HG03342 (cell line): ENCODE data around the gene RAPGEF1.
"Not testable (repeated sequence)": the region's sequence is repeated elsewhere in the genome, so short reads cannot be mapped to it uniquely, and the experiment has no call there.

Experiments used
- ATAC-seq: cut with Tn5 transposase; IDR thresholded peaks from one replicate; pipeline ENCODE4 v1.9.1; 2021; ENCODE audit warnings: mild to moderate bottlenecking, moderate library complexity; ENCODE audit not compliant: unreplicated experiment

RAPGEF1 gene

GRCh38 chr9:131575946-131576853 lies 163.7 kb downstream of the RAPGEF1 start:
- no peak for ATAC-seq

- ATAC-seq = no peak
These were observed 164.9 kb downstream of the RAPGEF1 start for GRCh38 chr9:131574730-131575640.

GRCh38 chr9:131567910-131568309 lies 172.0 kb downstream of the RAPGEF1 start:
- ATAC-seq = no peak

GRCh38 chr9:131566158-131566557 lies 173.7 kb downstream of the RAPGEF1 start:
- no peak for ATAC-seq

GRCh38 chr9:131565369-131565768 lies 174.5 kb downstream of the RAPGEF1 start:
- ATAC-seq = no peak

GRCh38 chr9:131562032-131562959 lies 177.6 kb downstream of the RAPGEF1 start:
- no peak for ATAC-seq

- ATAC-seq = no peak
These were observed 180.4 kb downstream of the RAPGEF1 start for GRCh38 chr9:131559421-131560000.

- no peak for ATAC-seq
These were observed 181.9 kb downstream of the RAPGEF1 start for GRCh38 chr9:131557855-131558548.

- ATAC-seq = no peak
These were observed 183.8 kb downstream of the RAPGEF1 start for GRCh38 chr9:131555841-131556673.

GRCh38 chr9:131554843-131555351 lies 185.0 kb downstream of the RAPGEF1 start:
- ATAC-seq = no peak

GRCh38 chr9:131554087-131554842 lies 185.6 kb downstream of the RAPGEF1 start:
- no peak for ATAC-seq

- no peak for ATAC-seq
These were observed 187.8 kb downstream of the RAPGEF1 start for GRCh38 chr9:131552030-131552429.

GRCh38 chr9:131550465-131550864 lies 189.4 kb downstream of the RAPGEF1 start:
- ATAC-seq = not testable (repeated sequence)

- not testable (repeated sequence) for ATAC-seq
These were observed 190.7 kb downstream of the RAPGEF1 start for GRCh38 chr9:131549186-131549585.

- ATAC-seq = no peak
These were observed 193.4 kb downstream of the RAPGEF1 start for GRCh38 chr9:131546336-131547084.

- ATAC-seq = no peak
These were observed 194.0 kb downstream of the RAPGEF1 start for GRCh38 chr9:131545786-131546335.
